Endodermal cell (in vitro differentiated cells): Measurements from ENCODE around the gene CNIH1. TPM values are rescaled to one million over a fixed set of nuclear protein-coding genes. Genes with fewer than 3 reads are reported as not detected.
A peak's percentile ranks its signal among the peaks of the same experiment; 100 is the strongest.
"Not testable (repeated sequence)": the region's sequence is repeated elsewhere in the genome, so short reads cannot be mapped to it uniquely, and the experiment has no call there.

Experiments
- DNase-seq: peaks from one replicate; pipeline ENCODE4 v3.0.0-alpha.2; 2017
- H3K27ac ChIP-seq: 2 replicates; pipeline ENCODE4 v1.5.1; 2013; ENCODE audit warnings: mild to moderate bottlenecking, low read depth, low read length, moderate library complexity
- H3K27me3 ChIP-seq: 2 replicates; pipeline ENCODE4 v1.6.1; 2013; ENCODE audit warnings: mild to moderate bottlenecking, low read length, moderate library complexity; ENCODE audit not compliant: insufficient read depth, control insufficient read depth, poor library complexity, severe bottlenecking
- H3K36me3 ChIP-seq: 2 replicates; pipeline ENCODE4 v1.7.0; 2013; ENCODE audit warnings: mild to moderate bottlenecking, low read length, moderate library complexity; ENCODE audit not compliant: control insufficient read depth, insufficient read depth
- H3K4me1 ChIP-seq: one replicate; pipeline ENCODE4 v1.7.0; 2013; ENCODE audit warnings: low read length; ENCODE audit not compliant: control insufficient read depth, insufficient read depth
- H3K4me3 ChIP-seq: 2 replicates; pipeline ENCODE4 v1.5.1; 2013; ENCODE audit warnings: mild to moderate bottlenecking, low read length, moderate library complexity
- H3K9ac ChIP-seq: 2 replicates; pipeline ENCODE4 v1.6.1; 2013; ENCODE audit warnings: mild to moderate bottlenecking, low read length, moderate library complexity; ENCODE audit not compliant: poor library complexity, severe bottlenecking; ENCODE audit errors: extremely low read depth
- H3K9me3 ChIP-seq: 2 replicates; pipeline ENCODE4 v1.6.1; 2013; ENCODE audit warnings: mild to moderate bottlenecking, low read length, moderate library complexity; ENCODE audit not compliant: control insufficient read depth
- H3K27ac Mint-ChIP-seq: 2 replicates; pipeline ENCODE4 v1.8.0; 2020; ENCODE audit warnings: mixed read lengths
- H3K27me3 Mint-ChIP-seq: 2 replicates; pipeline ENCODE4 v1.8.0; 2021; ENCODE audit warnings: mild to moderate bottlenecking, mixed read lengths; ENCODE audit not compliant: insufficient read depth
- H3K36me3 Mint-ChIP-seq: 2 replicates; pipeline ENCODE4 v1.8.0; 2020; ENCODE audit warnings: low read depth, mixed read lengths
- H3K4me1 Mint-ChIP-seq: 2 replicates; pipeline ENCODE4 v1.8.0; 2020; ENCODE audit warnings: mixed read lengths
- H3K4me3 Mint-ChIP-seq: 2 replicates; pipeline ENCODE4 v1.8.0; 2020; ENCODE audit warnings: mild to moderate bottlenecking, moderate library complexity, mixed read lengths
- H3K9me3 Mint-ChIP-seq: 2 replicates; pipeline ENCODE4 v1.8.0; 2020; ENCODE audit warnings: mild to moderate bottlenecking, mixed read lengths
- WGBS, 2 experiments: methylation state at CpG; one replicate each; pipeline versions ENCODE4 v1.1.5 to v1.1.7; 2013; ENCODE audit warnings: missing lambda C conversion rate in 2 of 2, mixed read lengths in 1 of 2; ENCODE audit not compliant: insufficient coverage in 1 of 2, insufficient read length in 1 of 2; 5-methylcytosine and 5-hydroxymethylcytosine counted together
- total RNA-seq, 2 donors: library from RNA; stranded (reverse); fragmentation: NEBNext Ultra II Directional in 1 of 2; extraction: Animal tissue kit (Norgen Biotek cat#: 25700) in 1 of 2; gene quantifications; 2 replicates in 1 of 2; 3 replicates in 1 of 2; pipeline ENCODE4 v1.2.1, GENCODE V29; 2021
- TF ChIP-seq, protein P1 (sequence below): fragments of 200-600 bp; sonication (generic); conservative IDR thresholded peaks from 2 replicates; pipeline ENCODE4 v1.5.0; 2021; ENCODE audit warnings: antibody characterized with exemption, mild to moderate bottlenecking

CNIH1 gene
- total RNA-seq, 2 donors from 2014 or later: 77.9 to 82.7 TPM

DNA sequence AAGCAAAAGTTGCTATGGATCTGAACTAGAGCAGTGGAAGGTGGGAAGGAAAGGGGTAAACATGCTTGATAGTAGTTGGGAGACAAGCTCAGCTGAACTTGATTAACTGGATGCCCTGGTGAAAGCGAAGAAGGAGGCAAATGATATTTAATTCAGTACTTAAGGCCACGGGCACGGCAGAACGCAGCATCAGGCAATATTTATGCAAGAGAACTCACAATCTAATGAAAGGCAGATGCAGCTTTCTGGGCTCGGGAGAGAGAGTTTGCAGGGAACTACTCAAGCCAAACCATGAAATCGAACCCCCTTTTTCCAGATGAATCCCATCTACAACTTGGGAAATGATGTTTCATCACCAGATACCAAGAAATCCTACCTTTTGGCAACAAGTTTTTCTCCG is 3.5 kb upstream of the CNIH1 start:
- Mint-ChIP-seq H3K9me3 (peaks cover 8% of the 10 kb centered on the region), H3K4me1 (peaks cover 8% of the 10 kb centered on the region), H3K27ac (no peak overlapping the region), H3K27me3 (peaks cover 12% of the 10 kb centered on the region), H3K36me3 (peaks cover 4% of the 10 kb centered on the region), H3K4me3 (no peak overlapping the region)
- Histone ChIP-seq H3K27me3 (no peaks in the 10 kb centered on the region), H3K4me1 (no peaks in the 10 kb centered on the region), H3K27ac (no peak overlapping the region), H3K9me3 (no peaks in the 10 kb centered on the region), H3K4me3 (no peak overlapping the region), H3K36me3 (no peaks in the 10 kb centered on the region), H3K9ac (no peak overlapping the region)
- WGBS, 2 experiments: 94 to 98% methylated on average over 7 of the region's 7 CpGs
- TF ChIP-seq, protein P1, sequence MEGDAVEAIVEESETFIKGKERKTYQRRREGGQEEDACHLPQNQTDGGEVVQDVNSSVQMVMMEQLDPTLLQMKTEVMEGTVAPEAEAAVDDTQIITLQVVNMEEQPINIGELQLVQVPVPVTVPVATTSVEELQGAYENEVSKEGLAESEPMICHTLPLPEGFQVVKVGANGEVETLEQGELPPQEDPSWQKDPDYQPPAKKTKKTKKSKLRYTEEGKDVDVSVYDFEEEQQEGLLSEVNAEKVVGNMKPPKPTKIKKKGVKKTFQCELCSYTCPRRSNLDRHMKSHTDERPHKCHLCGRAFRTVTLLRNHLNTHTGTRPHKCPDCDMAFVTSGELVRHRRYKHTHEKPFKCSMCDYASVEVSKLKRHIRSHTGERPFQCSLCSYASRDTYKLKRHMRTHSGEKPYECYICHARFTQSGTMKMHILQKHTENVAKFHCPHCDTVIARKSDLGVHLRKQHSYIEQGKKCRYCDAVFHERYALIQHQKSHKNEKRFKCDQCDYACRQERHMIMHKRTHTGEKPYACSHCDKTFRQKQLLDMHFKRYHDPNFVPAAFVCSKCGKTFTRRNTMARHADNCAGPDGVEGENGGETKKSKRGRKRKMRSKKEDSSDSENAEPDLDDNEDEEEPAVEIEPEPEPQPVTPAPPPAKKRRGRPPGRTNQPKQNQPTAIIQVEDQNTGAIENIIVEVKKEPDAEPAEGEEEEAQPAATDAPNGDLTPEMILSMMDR: no peak
- no peak for DNase-seq

DNA sequence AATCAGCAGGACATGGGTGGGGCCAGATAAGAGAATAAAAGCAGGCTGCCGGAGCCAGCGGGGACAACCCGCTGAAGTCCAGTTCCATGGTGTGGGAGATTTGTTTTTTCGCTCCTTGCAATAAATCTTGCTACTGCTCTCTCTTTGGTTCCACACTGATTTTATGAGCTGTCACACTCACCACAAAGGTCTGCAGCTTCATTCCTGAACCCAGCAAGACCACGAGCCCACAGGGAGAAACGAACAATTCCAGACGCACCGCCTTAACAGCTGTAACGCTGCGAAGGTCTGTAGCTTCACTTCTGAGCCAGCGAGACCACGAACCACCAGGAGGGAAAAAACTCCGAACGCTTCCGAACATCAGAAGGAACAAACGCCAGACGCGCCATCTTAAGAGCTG is 2.8 kb upstream of the CNIH1 start:
- Mint-ChIP-seq H3K4me3 (no peak overlapping the region), H3K4me1 (peaks cover 9% of the 10 kb centered on the region)
- 94 to 96% methylated on average over 15 to 18 of the region's 18 CpGs for WGBS, 2 experiments

DNA sequence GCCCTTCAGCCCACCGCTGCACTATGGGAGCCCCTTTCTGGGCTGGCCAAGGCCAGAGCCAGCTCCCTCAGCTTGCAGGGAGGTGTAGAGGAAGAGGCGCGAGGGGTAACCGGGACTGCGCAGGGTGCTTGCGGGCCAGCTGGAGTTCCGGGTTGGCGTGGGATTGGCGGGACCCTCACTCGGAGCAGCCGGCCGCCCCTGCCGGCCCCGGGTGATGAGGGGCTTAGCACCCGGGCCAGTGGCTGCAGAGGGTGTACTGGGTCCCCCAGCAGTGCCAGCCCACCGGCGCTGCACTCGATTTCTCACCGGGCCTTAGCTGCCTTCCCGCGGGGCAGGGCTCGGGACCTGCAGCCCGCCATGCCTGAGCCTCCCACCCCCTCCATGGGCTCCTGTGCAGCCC is 1.8 kb upstream of the CNIH1 start:
- H3K9me3 ChIP-seq, H3K4me3 Mint-ChIP-seq, H3K27me3 Mint-ChIP-seq, H3K4me1 ChIP-seq, H3K9ac ChIP-seq, H3K27ac ChIP-seq, DNase-seq, H3K9me3 Mint-ChIP-seq, H3K4me3 ChIP-seq, H3K36me3 Mint-ChIP-seq, H3K27ac Mint-ChIP-seq, H3K36me3 ChIP-seq, H3K27me3 ChIP-seq: not testable (repeated sequence)
- WGBS, 2 experiments: 96 to 100% methylated on average over 2 to 16 of the region's 23 CpGs
- peaks cover 14% of the 10 kb centered on the region for H3K4me1 Mint-ChIP-seq

More for the DNA sequence above, 2.8 kb upstream of the CNIH1 start:
- Mint-ChIP-seq H3K27ac (no peak overlapping the region), H3K36me3 (peaks cover 6% of the 10 kb centered on the region), H3K27me3 (peaks cover 10% of the 10 kb centered on the region), H3K9me3 (peaks cover 8% of the 10 kb centered on the region)
- H3K9me3 ChIP-seq: no peaks in the 10 kb centered on the region
- no peaks in the 10 kb centered on the region for H3K36me3 ChIP-seq
- H3K27me3 ChIP-seq: no peaks in the 10 kb centered on the region
- no peak overlapping the region for H3K9ac ChIP-seq
- H3K27ac ChIP-seq: no peak overlapping the region
- H3K4me3 ChIP-seq: no peak overlapping the region
- TF ChIP-seq, protein P1: no peak
- DNase-seq: no peak
- no peaks in the 10 kb centered on the region for H3K4me1 ChIP-seq

DNA sequence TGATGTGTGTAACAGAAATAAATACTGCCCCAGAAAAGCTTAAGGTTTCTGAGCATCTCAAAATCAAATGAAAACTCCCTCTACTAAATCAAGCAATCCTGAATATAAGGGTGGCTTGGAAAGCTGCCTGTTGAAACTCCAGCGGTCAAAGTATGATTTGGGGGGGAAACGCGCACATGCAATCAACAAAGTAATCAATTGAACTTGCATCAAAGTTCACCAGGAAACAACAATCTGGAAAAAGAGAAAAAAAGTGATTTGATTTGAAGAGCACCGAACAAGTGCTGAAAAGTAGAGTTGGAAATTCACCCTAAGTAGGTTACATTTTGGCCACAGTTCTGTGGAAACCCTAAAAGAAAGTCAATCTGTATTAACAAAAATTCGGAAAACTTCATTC is 700 bp downstream of the CNIH1 start:
- 0 to 8% methylated on average over 1 to 5 of the region's 5 CpGs for WGBS, 2 experiments
- Histone ChIP-seq H3K4me1 (no peaks in the 10 kb centered on the region), H3K27me3 (no peaks in the 10 kb centered on the region), H3K9me3 (no peaks in the 10 kb centered on the region), H3K27ac (peak overlapping the region; percentile 98), H3K36me3 (peaks cover 2% of the 10 kb centered on the region), H3K4me3 (peak overlapping the region; percentile 92), H3K9ac (peak overlapping the region; percentile 59)
- Mint-ChIP-seq H3K9me3 (peaks cover 8% of the 10 kb centered on the region), H3K36me3 (peaks cover 6% of the 10 kb centered on the region), H3K4me1 (peaks cover 25% of the 10 kb centered on the region), H3K27me3 (peaks cover 8% of the 10 kb centered on the region), H3K4me3 (peak overlapping the region; percentile 86), H3K27ac (peak overlapping the region; percentile 96)
- DNase-seq: no peak
- TF ChIP-seq, protein P1: no peak
